GM23338 (cell line): ENCODE data around the gene KLHL5. TPM values are rescaled to one million over a fixed set of nuclear protein-coding genes. Genes with fewer than 3 reads are reported as not detected.

Experiments
- ATAC-seq: fragments of 200-7000 bp; cut with Tn5 transposase; 3 replicates; pipeline ENCODE4 v1.9.1; 2020
- DNase-seq: peaks from one replicate; pipeline ENCODE4 v3.0.0-alpha.2; 2015; ENCODE audit warnings: low spot score
- H2AFZ ChIP-seq: fragments of 200-600 bp; sonication (generic); 2 replicates; pipeline ENCODE4 v1.8.0; 2016; ENCODE audit warnings: antibody characterized with exemption, mild to moderate bottlenecking, moderate library complexity
- H3F3A ChIP-seq: fragments of 200-600 bp; sonication (generic); replicated peaks from 2 replicates; pipeline ENCODE4 v1.8.0; 2017; ENCODE audit warnings: antibody characterized with exemption, mixed run types, low read depth
- H3K27ac ChIP-seq: fragments of 200-600 bp; sonication (generic); 2 replicates; pipeline ENCODE4 v1.6.1; 2016; ENCODE audit warnings: low read depth
- H3K27me3 ChIP-seq: fragments of 200-600 bp; sonication (generic); 2 replicates; pipeline ENCODE4 v1.8.0; 2016; ENCODE audit warnings: mild to moderate bottlenecking, mixed run types, moderate library complexity; ENCODE audit not compliant: insufficient read depth
- H3K36me3 ChIP-seq: fragments of 200-600 bp; sonication (generic); 2 replicates; pipeline ENCODE4 v1.8.0; 2016; ENCODE audit warnings: mild to moderate bottlenecking; ENCODE audit not compliant: insufficient read depth
- H3K4me1 ChIP-seq: fragments of 200-600 bp; sonication (generic); 2 replicates; pipeline ENCODE4 v1.8.0; 2016; ENCODE audit warnings: mild to moderate bottlenecking, moderate library complexity; ENCODE audit not compliant: insufficient read depth
- H3K4me2 ChIP-seq: fragments of 200-600 bp; sonication (generic); 2 replicates; pipeline ENCODE4 v1.7.1; 2017; ENCODE audit warnings: mixed run types
- H3K4me3 ChIP-seq: fragments of 200-600 bp; sonication (generic); 2 replicates; pipeline ENCODE4 v1.6.1; 2016; ENCODE audit warnings: mixed run types
- H3K79me2 ChIP-seq: fragments of 200-600 bp; sonication (generic); replicated peaks from 2 replicates; pipeline ENCODE4 v1.8.0; 2017; ENCODE audit warnings: mild to moderate bottlenecking; ENCODE audit not compliant: insufficient read depth
- H3K9me2 ChIP-seq: fragments of 200-600 bp; sonication (generic); 2 replicates; pipeline ENCODE4 v1.8.0; 2017; ENCODE audit not compliant: insufficient read depth
- H4K20me1 ChIP-seq: fragments of 200-600 bp; sonication (generic); replicated peaks from 2 replicates; pipeline ENCODE4 v1.8.0; 2017; ENCODE audit warnings: mild to moderate bottlenecking; ENCODE audit not compliant: insufficient read depth
- H3K27ac Mint-ChIP-seq: 2 replicates; pipeline ENCODE4 v1.8.0; 2020; ENCODE audit warnings: inconsistent platforms, mild to moderate bottlenecking, moderate library complexity, mixed read lengths
- H3K27me3 Mint-ChIP-seq: 3 replicates; pipeline ENCODE4 v1.8.0; 2022; ENCODE audit warnings: low read depth, mild to moderate bottlenecking, moderate library complexity, mixed read lengths, inconsistent platforms; ENCODE audit not compliant: insufficient read depth, poor library complexity
- H3K36me3 Mint-ChIP-seq: 3 replicates; pipeline ENCODE4 v1.8.0; 2021; ENCODE audit warnings: low read depth, mild to moderate bottlenecking, inconsistent platforms, moderate library complexity, mixed read lengths
- H3K4me1 Mint-ChIP-seq: 3 replicates; pipeline ENCODE4 v1.8.0; 2020; ENCODE audit warnings: mild to moderate bottlenecking, inconsistent platforms, mixed read lengths
- H3K4me3 Mint-ChIP-seq: 3 replicates; pipeline ENCODE4 v1.8.0; 2021; ENCODE audit warnings: moderate library complexity, mild to moderate bottlenecking, inconsistent platforms, mixed read lengths
- H3K9me3 Mint-ChIP-seq: 3 replicates; pipeline ENCODE4 v1.8.0; 2020; ENCODE audit warnings: moderate library complexity, mild to moderate bottlenecking, inconsistent platforms, mixed read lengths
- CTCF ChIP-seq, 2 experiments: fragments of 200-600 bp in 1 of 2; sonication (generic) in 1 of 2; conservative IDR thresholded peaks; 2 replicates each; pipeline versions ENCODE4 v1.5.1 to v1.6.1; 2016 to 2017; ENCODE audit warnings: antibody characterized with exemption in 2 of 2, low read depth in 2 of 2, mild to moderate bottlenecking in 2 of 2, moderate library complexity in 1 of 2
- EZH2 ChIP-seq: fragments of 200-600 bp; sonication (generic); IDR thresholded peaks from one replicate; pipeline ENCODE4 v1.8.0; 2017; ENCODE audit warnings: antibody characterized with exemption, mild to moderate bottlenecking, low read depth; ENCODE audit not compliant: unreplicated experiment
- EZH2phosphoT487 ChIP-seq: fragments of 200-600 bp; sonication (generic); IDR thresholded peaks from one replicate; pipeline ENCODE4 v1.8.1; 2018; ENCODE audit warnings: antibody characterized with exemption; ENCODE audit not compliant: unreplicated experiment
- JUNB ChIP-seq: IDR thresholded peaks from one replicate; pipeline ENCODE4 v1.6.1; 2016; ENCODE audit warnings: antibody characterized with exemption; ENCODE audit not compliant: unreplicated experiment
- NANOG ChIP-seq: IDR thresholded peaks from 2 replicates; pipeline ENCODE4 v1.6.1; 2016; ENCODE audit warnings: antibody characterized with exemption, borderline replicate concordance
- POLR2AphosphoS5 ChIP-seq: IDR thresholded peaks from 2 replicates; pipeline ENCODE4 v1.6.1; 2016; ENCODE audit warnings: antibody characterized with exemption, low read depth
- REST ChIP-seq: IDR thresholded peaks from one replicate; pipeline ENCODE4 v1.6.1; 2018; ENCODE audit warnings: antibody characterized with exemption; ENCODE audit not compliant: unreplicated experiment
- STAT1 ChIP-seq: IDR thresholded peaks from one replicate; pipeline ENCODE4 v1.6.1; 2016; ENCODE audit warnings: antibody characterized with exemption; ENCODE audit not compliant: unreplicated experiment
- ZNF331 ChIP-seq: fragments of 250-450 bp; sonication (Bioruptor Pico); IDR thresholded peaks from 2 replicates; pipeline ENCODE4 v1.5.0; 2020; ENCODE audit warnings: low read depth, mild to moderate bottlenecking, moderate library complexity
- ZNF462 ChIP-seq: fragments of 250-450 bp; sonication (Bioruptor Pico); IDR thresholded peaks from 2 replicates; pipeline ENCODE4 v1.5.0; 2020; ENCODE audit warnings: mild to moderate bottlenecking, moderate library complexity
- polyA plus RNA-seq: library from polyadenylated mRNA; unstranded; fragments of >200 nt; fragmentation: Nextera tagmentation; extraction: Ambion mirVana; gene quantifications from 2 replicates; pipeline ENCODE4 v1.2.1, GENCODE V29; 2016
- total RNA-seq: library from RNA; depleted of rRNA; stranded (reverse); fragments of >200 nt; shearing (Covaris generic); gene quantifications from 2 replicates; pipeline ENCODE4 v1.2.3, GENCODE V29; 2014

The KLHL5 gene
- total and polyA plus RNA-seq, 2 experiments from 2014 or later: 9.4 to 24.5 TPM

- Mint-ChIP-seq H3K27me3 (no peaks in the 10 kb centered on the region), H3K4me3 (no peak overlapping the region), H3K36me3 (peaks cover 18% of the 10 kb centered on the region), H3K4me1 (no peaks in the 10 kb centered on the region), H3K27ac (no peak overlapping the region), H3K9me3 (no peaks in the 10 kb centered on the region; the same call in 2 of the 3 replicates)
- TF ChIP-seq POLR2AphosphoS5: no peak
- Histone ChIP-seq H3K27me3 (no peaks in the 10 kb centered on the region), H3K27ac (no peak overlapping the region), H3K9me2 (no peaks in the 10 kb centered on the region), H3K36me3 (no peaks in the 10 kb centered on the region), H3K79me2 (no peaks in the 10 kb centered on the region), H3F3A (no peaks in the 10 kb centered on the region), H3K4me2 (no peak overlapping the region), H2AFZ (no peak overlapping the region), H3K4me1 (no peaks in the 10 kb centered on the region), H3K4me3 (no peak overlapping the region), H4K20me1 (no peaks in the 10 kb centered on the region)
- ATAC-seq (no peak), DNase-seq (no peak)
These were observed 56.1 kb downstream of the KLHL5 start for GRCh38 chr4:39118034-39118658.

- TF ChIP-seq CTCF (conservative IDR thresholded peaks at IDR 0.05; ENCODE audit: low read depth in 2 of 2) (no peak), STAT1 (no peak), EZH2 (no peak), EZH2phosphoT487 (no peak), JUNB (no peak), NANOG (no peak), ZNF331 (no peak), POLR2AphosphoS5 (no peak), ZNF462 (CRISPR knock-in tag) (no peak), REST (no peak)
- no peak overlapping the region for H2AFZ ChIP-seq
- no peaks in the 10 kb centered on the region for H3K9me2 ChIP-seq
- Mint-ChIP-seq H3K27me3 (no peaks in the 10 kb centered on the region), H3K36me3 (peaks cover 17% of the 10 kb centered on the region), H3K9me3 (peaks cover 5% of the 10 kb centered on the region; the same call in 2 of the 3 replicates), H3K4me1 (no peaks in the 10 kb centered on the region), H3K4me3 (no peak overlapping the region), H3K27ac (no peak overlapping the region)
- DNase-seq (no peak), ATAC-seq (no peak)
- H3K79me2 ChIP-seq: no peaks in the 10 kb centered on the region
- no peaks in the 10 kb centered on the region for H4K20me1 ChIP-seq
- H3K4me1 ChIP-seq: no peaks in the 10 kb centered on the region
- H3K27me3 ChIP-seq: no peaks in the 10 kb centered on the region
- H3K4me3 ChIP-seq: no peak overlapping the region
- H3K36me3 ChIP-seq: no peaks in the 10 kb centered on the region
- no peak overlapping the region for H3K27ac ChIP-seq
- H3F3A ChIP-seq: no peaks in the 10 kb centered on the region
- H3K4me2 ChIP-seq: no peak overlapping the region
These were observed 58.4 kb downstream of the KLHL5 start for GRCh38 chr4:39120418-39120817.
